GM12878 (cell line): ENCODE data around the gene TGFB1. TPM values are rescaled to one million over a fixed set of nuclear protein-coding genes. Genes with fewer than 3 reads are reported as not detected.

Source experiments
- ATAC-seq: fragments of 200-7000 bp; cut with Tn5 transposase; 3 replicates; pipeline ENCODE4 v1.9.1; 2020; ENCODE audit warnings: mild to moderate bottlenecking, moderate library complexity
- BruUV-seq: library from RNA; stranded (reverse); fragments of 400-500 nt; replicated peaks from 2 replicates; lab custom pipeline; 2021; lab: Mats Ljungman, UMichigan
- CTCF ChIA-PET: fragments of 300-600 bp; sonication (Branson Sonifier 250); formaldehyde crosslinking; extraction: SDS; loops from one replicate; lab custom pipeline; 2021; ENCODE audit warnings: inconsistent platforms; lab: Yijun Ruan, JAX
- POLR2A ChIA-PET: fragments of 350-600 bp; formaldehyde crosslinking; extraction: SDS; loops from one replicate; lab custom pipeline; 2021; ENCODE audit warnings: inconsistent platforms; lab: Charles Lee
- RAD21 ChIA-PET: fragments of 300-600 bp; sonication (Branson Sonifier 250); formaldehyde crosslinking; loops from one replicate; lab custom pipeline; 2023; ENCODE audit warnings: antibody characterized with exemption; ENCODE audit not compliant: unreplicated experiment; lab: Charles Lee
- SMC1A ChIA-PET: fragments of 300-600 bp; sonication (Branson Sonifier 250); formaldehyde crosslinking; loops from one replicate; lab custom pipeline; 2023; ENCODE audit not compliant: unreplicated experiment, uncharacterized antibody; lab: Charles Lee
- DNase-seq: peaks from one replicate; pipeline ENCODE4 v3.0.0-alpha.2; 2011; ENCODE audit warnings: low read depth, low spot score
- FAIRE-seq: peaks from 3 replicates; lab custom pipeline; 2011; peaks lifted over from hg19 to GRCh38; lab: Jason Lieb, UNC
- H2AFZ ChIP-seq: 2 replicates; pipeline ENCODE4 v1.6.0; 2011; ENCODE audit warnings: low read depth, low read length, control low read depth; ENCODE audit not compliant: control insufficient read depth
- H3K27ac ChIP-seq: 2 replicates; pipeline ENCODE4 v1.5.1; 2011; ENCODE audit warnings: control low read depth; ENCODE audit not compliant: control insufficient read depth, insufficient read depth
- H3K27me3 ChIP-seq, 2 experiments: replicated peaks in 1 of 2; 2 replicates each; pipeline versions ENCODE4 v1.6.0 to v1.6.1; 2011; ENCODE audit warnings: low read length in 1 of 2; ENCODE audit not compliant: control insufficient read depth in 2 of 2, insufficient read depth in 2 of 2
- H3K36me3 ChIP-seq, 2 experiments: 2 replicates each; pipeline ENCODE4 v1.5.1; 2011; ENCODE audit warnings: low read length in 1 of 2; ENCODE audit not compliant: control insufficient read depth in 2 of 2, insufficient read depth in 2 of 2
- H3K4me1 ChIP-seq: 2 replicates; pipeline ENCODE4 v1.6.1; 2011; ENCODE audit warnings: mild to moderate bottlenecking, low read length, moderate library complexity, mixed read lengths; ENCODE audit not compliant: control insufficient read depth, insufficient read depth
- H3K4me2 ChIP-seq: 2 replicates; pipeline ENCODE4 v1.6.0; 2011; ENCODE audit warnings: control low read depth; ENCODE audit not compliant: control insufficient read depth, insufficient read depth
- H3K4me3 ChIP-seq: fragments of 200-600 bp; sonication (generic); 2 replicates; pipeline ENCODE4 v1.5.1; 2016
- H3K79me2 ChIP-seq: 2 replicates; pipeline ENCODE4 v1.6.0; 2011; ENCODE audit warnings: low read length; ENCODE audit not compliant: control insufficient read depth, insufficient read depth
- H3K9ac ChIP-seq: 2 replicates; pipeline ENCODE4 v1.8.0; 2011; ENCODE audit warnings: low read length, control low read depth, mixed read lengths; ENCODE audit not compliant: control insufficient read depth, insufficient read depth
- H3K9me3 ChIP-seq: replicated peaks from 3 replicates; pipeline ENCODE4 v1.5.1; 2011; ENCODE audit warnings: mild to moderate bottlenecking, low read length; ENCODE audit not compliant: control insufficient read depth, insufficient read depth
- H4K20me1 ChIP-seq: 2 replicates; pipeline ENCODE4 v1.6.0; 2011; ENCODE audit not compliant: control insufficient read depth, insufficient read depth
- HCFC1 ChIP-seq: fragments of 150-350 bp; IDR thresholded peaks from 2 replicates; pipeline ENCODE4 v1.6.1; 2014; ENCODE audit warnings: low read length
- IRF4 ChIP-seq: IDR thresholded peaks from 2 replicates; pipeline ENCODE4 v1.6.1; 2011; ENCODE audit warnings: low read depth, low read length
- SMC3 ChIP-seq: IDR thresholded peaks from 2 replicates; pipeline ENCODE4 v1.6.1; 2011; ENCODE audit warnings: low read length, improper control_type of control experiment, borderline replicate concordance
- WGBS: methylation state at CpG from one replicate; pipeline ENCODE4 v1.1.6; 2016; ENCODE audit warnings: low lambda C conversion rate; ENCODE audit not compliant: insufficient replicate concordance, insufficient coverage; ENCODE audit errors: missing lambda C conversion rate; 5-methylcytosine and 5-hydroxymethylcytosine counted together
- in situ Hi-C: fragments of 300-500 bp; cut with MboI; formaldehyde crosslinking; loops from 9 replicates; pipeline ENCODE4 v1.14.3; 2018; ENCODE audit warnings: mixed read lengths
- intact Hi-C: fragments of 100-400 bp; cut with micrococcal nuclease; formaldehyde crosslinking; loops from one replicate; pipeline ENCODE4 v1.14.2; 2022; ENCODE audit not compliant: unreplicated experiment
- polyA plus RNA-seq, 11 experiments: library from polyadenylated mRNA; depleted of rRNA in 4 of 11; unstranded in 6 of 11; stranded (reverse) in 5 of 11; fragments of >200 nt; fragmentation: Nextera tagmentation in 4 of 11; fragmentation: Illumina TruSeq in 1 of 11; extraction: Ambion mirVana in 4 of 11; extraction: Trizol in 1 of 11; gene quantifications; 1 replicate in 1 of 11; 2 replicates in 10 of 11; pipeline versions ENCODE4 v1.2.1 to v1.2.3, GENCODE V29; 2011 to 2016; ENCODE audit warnings: inconsistent platforms in 2 of 11, missing spikeins in 2 of 11, low read depth in 1 of 11
- small RNA-seq: library from RNA; depleted of rRNA; stranded (forward); fragments of <200 nt; gene quantifications from one replicate; pipeline ENCODE3, GENCODE V24; 2014
- total RNA-seq, 4 experiments: library from RNA; depleted of rRNA in 3 of 4; stranded (reverse); fragments of >200 nt in 3 of 4; fragmentation: Illumina TruSeq in 1 of 4; extraction: Trizol in 1 of 4; gene quantifications; 2 replicates each; pipeline versions ENCODE4 v1.2.1 to v1.2.3, GENCODE V29; 2013 to 2021

TGFB1 gene
- total and polyA plus RNA-seq, 10 of the 15 experiments (the other 5 are each of a cell fraction or from before 2014, with no cell fraction given), result 0.23 to 120 (median 10.9) TPM

DNA sequence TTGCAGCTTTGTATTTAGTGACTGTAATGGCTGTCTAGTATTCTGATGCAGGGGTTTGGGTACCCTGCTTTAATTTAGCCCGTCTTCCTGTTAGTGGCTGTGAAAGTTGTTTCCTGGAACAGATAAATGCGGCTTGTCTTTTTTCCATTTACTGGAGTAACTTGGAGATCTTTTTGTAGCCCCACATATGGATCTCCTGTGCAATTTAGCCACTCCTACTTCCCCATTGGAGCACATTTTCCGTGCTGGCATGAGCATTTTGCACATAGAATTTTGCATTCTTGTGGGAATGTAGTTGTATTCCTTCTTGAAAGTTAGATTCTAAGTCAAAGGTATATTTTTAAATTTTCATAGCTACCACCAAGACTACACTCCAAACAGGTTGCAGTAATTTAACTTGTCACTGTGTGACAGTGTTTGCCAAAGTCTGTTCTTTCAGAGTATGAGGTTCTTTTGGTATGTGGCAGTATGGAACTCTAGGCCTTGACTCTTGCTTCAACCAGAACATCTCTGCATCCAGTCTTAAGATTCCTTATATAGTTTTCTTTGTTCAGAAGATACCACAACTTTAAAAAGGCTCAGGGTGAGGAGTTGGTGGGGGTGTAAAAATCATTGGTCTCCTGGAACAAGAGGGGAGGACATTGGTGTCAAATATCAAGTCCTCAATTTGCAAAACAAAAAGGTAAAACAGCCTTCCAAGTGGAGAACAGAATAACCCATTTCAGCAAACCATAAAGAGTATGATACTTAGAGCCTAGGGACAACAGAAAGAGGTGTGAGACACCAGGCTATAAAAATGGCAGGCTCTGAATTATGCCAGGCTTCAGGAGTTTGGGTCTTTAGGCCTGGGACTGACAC lies 64.8 kb downstream of the TGFB1 start:
- DNase-seq, result no peak
- Histone ChIP-seq H3K4me1 (no peaks in the 10 kb centered on the region), H4K20me1 (no peaks in the 10 kb centered on the region), H3K9ac (no peak overlapping the region), H2AFZ (no peak overlapping the region), H3K9me3 (no peaks in the 10 kb centered on the region), H3K36me3 (peaks cover 28 to 62% of the 10 kb centered on the region in 2 experiments), H3K79me2 (no peaks in the 10 kb centered on the region), H3K4me2 (no peak overlapping the region), H3K4me3 (no peak overlapping the region), H3K27me3 (no peaks in the 10 kb centered on the region), H3K27ac (no peak overlapping the region)
- no peak for ATAC-seq
- WGBS, result 96% methylated on average over 3 of the region's 3 CpGs
- TF ChIP-seq SMC3 (no peak), IRF4 (no peak), HCFC1 (no peak)
- in situ Hi-C loops (no loop called here), intact Hi-C loops (no loop called here)
- SMC1A ChIA-PET, result interaction anchor here (1.5 kb wide), 1 partner anchor 14 kb away, joined by 5 read pairs; no protein-coding TSS in a partner anchor
- POLR2A ChIA-PET, result no interaction called here
- FAIRE-seq, result no peak
- RAD21 ChIA-PET, result no interaction called here
- BruUV-seq, result TSS peak; percentile 31
- CTCF ChIA-PET, result interaction anchor here (1.3 to 1.4 kb wide), 2 partner anchors 9 to 14 kb away, joined by 3 read pairs; no protein-coding TSS in a partner anchor

Small RNA genes lying within 50 kb of the gene (small RNA-seq; reads per million reads assigned to genes)
- not detected for gene RN7SL34P

Other genes with a start within 250 kb of the TGFB1 start
Only the 7 nearest of the 13 such genes appear.
- gene CCDC97, start 43.8 kb downstream of the TGFB1 start, total RNA-seq (2014; rRNA removed), result 14.4 and 18.3 TPM in 2 replicates
- gene CCDC97, start 43.8 kb downstream of the TGFB1 start, total RNA-seq (2014; rRNA removed; fragmentation: Illumina TruSeq; extraction: Trizol), result 7.0 and 8.8 TPM in 2 replicates
- gene CCDC97, start 43.8 kb downstream of the TGFB1 start, total RNA-seq (2021), result 32.9 and 34.1 TPM in 2 replicates
- gene CCDC97, start 43.8 kb downstream of the TGFB1 start, polyA plus RNA-seq (2011; rRNA removed), result 4.3 and 9.2 TPM in 2 replicates
- gene CCDC97, start 43.8 kb downstream of the TGFB1 start, polyA plus RNA-seq (2014; fragmentation: Illumina TruSeq; extraction: Trizol), result 11.0 and 19.4 TPM in 2 replicates
- gene CCDC97, start 43.8 kb downstream of the TGFB1 start, polyA plus RNA-seq (2014; fragmentation: Nextera tagmentation; extraction: Ambion mirVana), result 1 to 10 TPM; 1.8 to 2.4 TPM
- gene CCDC97, start 43.8 kb downstream of the TGFB1 start, polyA plus RNA-seq (2014; rRNA removed), result 24.4 and 28.1 TPM in 2 replicates
- 10 to 100 TPM; 27.3 to 29.5 TPM for gene CCDC97, start 43.8 kb downstream of the TGFB1 start, polyA plus RNA-seq (2016; fragmentation: Nextera tagmentation; extraction: Ambion mirVana)
- gene B9D2, start 10.2 kb upstream of the TGFB1 start, total RNA-seq (2014; rRNA removed), result 4.6 and 6.0 TPM in 2 replicates
- 2.3 and 3.3 TPM in 2 replicates for gene B9D2, start 10.2 kb upstream of the TGFB1 start, total RNA-seq (2014; rRNA removed; fragmentation: Illumina TruSeq; extraction: Trizol)
- 5.0 and 5.5 TPM in 2 replicates for gene B9D2, start 10.2 kb upstream of the TGFB1 start, total RNA-seq (2021)
- gene B9D2, start 10.2 kb upstream of the TGFB1 start, polyA plus RNA-seq (2011; rRNA removed), result 3.7 and 8.3 TPM in 2 replicates
- gene B9D2, start 10.2 kb upstream of the TGFB1 start, polyA plus RNA-seq (2014; fragmentation: Illumina TruSeq; extraction: Trizol), result 0.25 and 2.4 TPM in 2 replicates
- gene B9D2, start 10.2 kb upstream of the TGFB1 start, polyA plus RNA-seq (2014; fragmentation: Nextera tagmentation; extraction: Ambion mirVana), result 1 to 10 TPM; 2.5 to 5.0 TPM
- gene B9D2, start 10.2 kb upstream of the TGFB1 start, polyA plus RNA-seq (2014; rRNA removed), result 5.5 and 6.3 TPM in 2 replicates
- 10 to 100 TPM; 10.8 to 12.4 TPM for gene B9D2, start 10.2 kb upstream of the TGFB1 start, polyA plus RNA-seq (2016; fragmentation: Nextera tagmentation; extraction: Ambion mirVana)
- 3.2 and 4.4 TPM in 2 replicates for gene TMEM91, start 22.6 kb upstream of the TGFB1 start, total RNA-seq (2014; rRNA removed)
- 2.1 and 3.0 TPM in 2 replicates for gene TMEM91, start 22.6 kb upstream of the TGFB1 start, total RNA-seq (2014; rRNA removed; fragmentation: Illumina TruSeq; extraction: Trizol)
- 1.8 and 3.1 TPM in 2 replicates for gene TMEM91, start 22.6 kb upstream of the TGFB1 start, total RNA-seq (2021)
- gene TMEM91, start 22.6 kb upstream of the TGFB1 start, polyA plus RNA-seq (2011; rRNA removed), result 1.6 and 2.9 TPM in 2 replicates
- 1.6 and 2.5 TPM in 2 replicates for gene TMEM91, start 22.6 kb upstream of the TGFB1 start, polyA plus RNA-seq (2014; fragmentation: Illumina TruSeq; extraction: Trizol)
- gene TMEM91, start 22.6 kb upstream of the TGFB1 start, polyA plus RNA-seq (2014; fragmentation: Nextera tagmentation; extraction: Ambion mirVana), result 1 to 10 TPM; 1.6 to 2.1 TPM
- 5.2 and 5.5 TPM in 2 replicates for gene TMEM91, start 22.6 kb upstream of the TGFB1 start, polyA plus RNA-seq (2014; rRNA removed)
- gene TMEM91, start 22.6 kb upstream of the TGFB1 start, polyA plus RNA-seq (2016; fragmentation: Nextera tagmentation; extraction: Ambion mirVana), result 1 to 10 TPM; 1.5 to 1.9 TPM
- gene EXOSC5, start 43.4 kb upstream of the TGFB1 start, total RNA-seq (2014; rRNA removed), result 38.8 and 44.3 TPM in 2 replicates
- 28.1 and 30.7 TPM in 2 replicates for gene EXOSC5, start 43.4 kb upstream of the TGFB1 start, total RNA-seq (2014; rRNA removed; fragmentation: Illumina TruSeq; extraction: Trizol)
- gene EXOSC5, start 43.4 kb upstream of the TGFB1 start, total RNA-seq (2021), result 57.8 and 62.7 TPM in 2 replicates
- 26.0 and 61.0 TPM in 2 replicates for gene EXOSC5, start 43.4 kb upstream of the TGFB1 start, polyA plus RNA-seq (2011; rRNA removed)
- 2.5 and 15.8 TPM in 2 replicates for gene EXOSC5, start 43.4 kb upstream of the TGFB1 start, polyA plus RNA-seq (2014; fragmentation: Illumina TruSeq; extraction: Trizol)
- gene EXOSC5, start 43.4 kb upstream of the TGFB1 start, polyA plus RNA-seq (2014; fragmentation: Nextera tagmentation; extraction: Ambion mirVana), result 10 to 100 TPM; 20.6 to 25.3 TPM
- gene EXOSC5, start 43.4 kb upstream of the TGFB1 start, polyA plus RNA-seq (2014; rRNA removed), result 74.2 and 88.9 TPM in 2 replicates
- 100 to 1,000 TPM; 116 to 123 TPM for gene EXOSC5, start 43.4 kb upstream of the TGFB1 start, polyA plus RNA-seq (2016; fragmentation: Nextera tagmentation; extraction: Ambion mirVana)
- gene BCKDHA, start 43.9 kb upstream of the TGFB1 start, total RNA-seq (2014; rRNA removed), result 90.9 and 107 TPM in 2 replicates
- 19.2 and 23.9 TPM in 2 replicates for gene BCKDHA, start 43.9 kb upstream of the TGFB1 start, total RNA-seq (2014; rRNA removed; fragmentation: Illumina TruSeq; extraction: Trizol)
- gene BCKDHA, start 43.9 kb upstream of the TGFB1 start, total RNA-seq (2021), result 33.5 and 41.7 TPM in 2 replicates
- 10.8 and 51.3 TPM in 2 replicates for gene BCKDHA, start 43.9 kb upstream of the TGFB1 start, polyA plus RNA-seq (2011; rRNA removed)
- 13.7 and 41.5 TPM in 2 replicates for gene BCKDHA, start 43.9 kb upstream of the TGFB1 start, polyA plus RNA-seq (2014; fragmentation: Illumina TruSeq; extraction: Trizol)
- gene BCKDHA, start 43.9 kb upstream of the TGFB1 start, polyA plus RNA-seq (2014; fragmentation: Nextera tagmentation; extraction: Ambion mirVana), result 10 to 100 TPM in 1 of 2 experiments, 1 to 10 TPM in 1; 9.9 to 28.7 TPM
- gene BCKDHA, start 43.9 kb upstream of the TGFB1 start, polyA plus RNA-seq (2014; rRNA removed), result 68.1 and 73.1 TPM in 2 replicates
- 100 to 1,000 TPM in 1 of 2 experiments, 10 to 100 TPM in 1; 99.8 to 105 TPM for gene BCKDHA, start 43.9 kb upstream of the TGFB1 start, polyA plus RNA-seq (2016; fragmentation: Nextera tagmentation; extraction: Ambion mirVana)
- 0.05 and 0.06 TPM in 2 replicates for gene B3GNT8, start 73.5 kb upstream of the TGFB1 start, total RNA-seq (2014; rRNA removed)
- not detected in 2 replicates for gene B3GNT8, start 73.5 kb upstream of the TGFB1 start, total RNA-seq (2014; rRNA removed; fragmentation: Illumina TruSeq; extraction: Trizol)
- gene B3GNT8, start 73.5 kb upstream of the TGFB1 start, total RNA-seq (2021), result 1.1 and 1.2 TPM in 2 replicates
- not detected in 2 replicates for gene B3GNT8, start 73.5 kb upstream of the TGFB1 start, polyA plus RNA-seq (2011; rRNA removed)
- gene B3GNT8, start 73.5 kb upstream of the TGFB1 start, polyA plus RNA-seq (2014; fragmentation: Illumina TruSeq; extraction: Trizol), result 0.44 TPM in 1 of 2 replicates, not detected in the other
- not detected for gene B3GNT8, start 73.5 kb upstream of the TGFB1 start, polyA plus RNA-seq (2014; fragmentation: Nextera tagmentation; extraction: Ambion mirVana)
- 0.08 and 0.23 TPM in 2 replicates for gene B3GNT8, start 73.5 kb upstream of the TGFB1 start, polyA plus RNA-seq (2014; rRNA removed)
- gene B3GNT8, start 73.5 kb upstream of the TGFB1 start, polyA plus RNA-seq (2016; fragmentation: Nextera tagmentation; extraction: Ambion mirVana), result under 1 TPM; 0.17 to 0.58 TPM
- gene DMAC2, start 86.0 kb upstream of the TGFB1 start, total RNA-seq (2014; rRNA removed), result 43.1 and 43.2 TPM in 2 replicates
- gene DMAC2, start 86.0 kb upstream of the TGFB1 start, total RNA-seq (2014; rRNA removed; fragmentation: Illumina TruSeq; extraction: Trizol), result 30.4 and 35.3 TPM in 2 replicates
- 45.6 and 48.3 TPM in 2 replicates for gene DMAC2, start 86.0 kb upstream of the TGFB1 start, total RNA-seq (2021)
- gene DMAC2, start 86.0 kb upstream of the TGFB1 start, polyA plus RNA-seq (2011; rRNA removed), result 34.0 and 42.2 TPM in 2 replicates
- 17.9 and 38.1 TPM in 2 replicates for gene DMAC2, start 86.0 kb upstream of the TGFB1 start, polyA plus RNA-seq (2014; fragmentation: Illumina TruSeq; extraction: Trizol)
- gene DMAC2, start 86.0 kb upstream of the TGFB1 start, polyA plus RNA-seq (2014; fragmentation: Nextera tagmentation; extraction: Ambion mirVana), result 10 to 100 TPM; 10.8 to 14.8 TPM
- 52.7 and 57.2 TPM in 2 replicates for gene DMAC2, start 86.0 kb upstream of the TGFB1 start, polyA plus RNA-seq (2014; rRNA removed)
- 10 to 100 TPM; 45.4 to 54.3 TPM for gene DMAC2, start 86.0 kb upstream of the TGFB1 start, polyA plus RNA-seq (2016; fragmentation: Nextera tagmentation; extraction: Ambion mirVana)